GM18868 (cell line): ENCODE results near the gene SERF1A.
"Not testable (repeated sequence)": the region's sequence is repeated elsewhere in the genome, so short reads cannot be mapped to it uniquely, and the experiment has no call there.

Experiments used
- ATAC-seq: cut with Tn5 transposase; IDR thresholded peaks from one replicate; pipeline ENCODE4 v1.9.1; 2021; ENCODE audit warnings: mild to moderate bottlenecking, moderate library complexity; ENCODE audit not compliant: unreplicated experiment

Gene SERF1A

GRCh38 chr5:70900533-70901271, at the start of gene SERF1A:
TSS of gene SERF1A (plus strand) at chr5:70900669. CDS start at chr5:70900870, 201 bp downstream.
- ATAC-seq: peak; percentile 91

- not testable (repeated sequence) for ATAC-seq
These were observed 33.7 kb upstream of the SERF1A start for GRCh38 chr5:70866778-70867177.

- not testable (repeated sequence) for ATAC-seq
These were observed 29.8 kb upstream of the SERF1A start for GRCh38 chr5:70870626-70871025.

GRCh38 chr5:70896076-70896475, 4.4 kb upstream of the SERF1A start:
- ATAC-seq: not testable (repeated sequence)

GRCh38 chr5:70901272-70901571, 753 bp downstream of the SERF1A start:
- ATAC-seq: peak; percentile 25

GRCh38 chr5:70906624-70907023, 6.2 kb downstream of the SERF1A start:
- not testable (repeated sequence) for ATAC-seq

- not testable (repeated sequence) for ATAC-seq
These were observed 16.4 kb downstream of the SERF1A start for GRCh38 chr5:70916829-70917228.

GRCh38 chr5:70925211-70925562, 24.7 kb downstream of the SERF1A start:
- not testable (repeated sequence) for ATAC-seq

- not testable (repeated sequence) for ATAC-seq
These were observed 31.4 kb downstream of the SERF1A start for GRCh38 chr5:70931709-70932368.

GRCh38 chr5:70932560-70932959, 32.1 kb downstream of the SERF1A start:
- not testable (repeated sequence) for ATAC-seq

GRCh38 chr5:70953068-70953467, 52.6 kb downstream of the SERF1A start:
- ATAC-seq: not testable (repeated sequence)
